ENCODE data around the gene NSUN2.

- no peak for TF ChIP-seq CTCF (IDR thresholded peaks at IDR 0.05)
- TF ChIP-seq POLR2A (IDR thresholded peaks at IDR 0.05) = no peak
Observed at GRCh38 chr5:6608016-6608415, 24.8 kb downstream of the NSUN2 start.

All from esophagus squamous epithelium (tissue), 4 donors.